K562 treated with DMSO at 1 percent for 24 hours (cell line): Measurements from ENCODE around the gene CBY2. TPM values are rescaled to one million over a fixed set of nuclear protein-coding genes. Genes with fewer than 3 reads are reported as not detected.

ENCODE experiments used
- total RNA-seq: library from RNA; unstranded; fragments of 300-600 nt; gene quantifications from 2 replicates; pipeline ENCODE4 v1.2.3, GENCODE V29; 2022; ENCODE audit warnings: low read depth; ENCODE audit not compliant: insufficient read depth

CBY2 gene
- 0.24 TPM in 1 of 2 replicates, not detected in the other for total RNA-seq

DNA sequence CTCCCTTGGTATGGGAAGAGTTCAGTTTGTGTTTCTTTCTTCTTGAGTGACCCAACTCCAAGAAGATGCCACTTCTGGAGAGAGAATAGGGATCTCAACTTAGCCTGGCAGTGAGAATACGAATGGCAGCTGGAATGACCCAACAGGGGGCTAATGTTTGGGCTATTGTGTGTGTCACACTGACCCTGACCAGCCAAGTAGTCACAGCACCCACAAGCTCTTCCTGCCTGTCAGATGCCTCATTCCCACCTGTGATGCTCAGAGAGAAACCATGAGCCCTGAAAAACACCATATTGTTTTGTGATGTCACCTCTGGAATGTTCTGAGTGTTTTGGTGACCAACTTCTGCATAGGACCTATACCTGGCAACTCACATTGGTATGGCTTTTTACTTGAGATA is at the start of gene CBY2:
CBY2 (plus strand) TSS at position 233 of the 400 bp plus-strand sequence; CDS start at position 304, 71 bp downstream.

Other genes starting within 250 kb of the CBY2 start
- gene COG3, start 237.4 kb upstream of the CBY2 start, total RNA-seq, result 16.5 and 19.6 TPM in 2 replicates
- not detected in 2 replicates for gene ERICH6B, start 86.6 kb upstream of the CBY2 start, total RNA-seq
- gene SIAH3, start 149.4 kb downstream of the CBY2 start, total RNA-seq, result not detected in 2 replicates